Thyroid gland (tissue), 4 donors: ENCODE results near the gene RRP15. TPM values are rescaled to one million over a fixed set of nuclear protein-coding genes. Genes with fewer than 3 reads are reported as not detected.

Experiments
- DNase-seq, 2 donors: peaks; one replicate each; pipeline ENCODE4 v3.0.0-alpha.2; 2019
- H3K27ac ChIP-seq, 3 donors: fragments of 200-600 bp; sonication (generic); 1 replicate in 2 of 3; 2 replicates in 1 of 3; pipeline ENCODE4 v1.5.1; 2016 to 2019; ENCODE audit warnings: mild to moderate bottlenecking in 1 of 3, moderate library complexity in 1 of 3
- H3K27me3 ChIP-seq: fragments of 200-600 bp; sonication (generic); one replicate; pipeline ENCODE4 v1.5.1; 2019
- H3K36me3 ChIP-seq, 2 donors: fragments of 200-600 bp; sonication (generic); one replicate each; pipeline ENCODE4 v1.5.1; 2016 to 2019
- H3K4me1 ChIP-seq, 2 donors: fragments of 200-600 bp; sonication (generic); one replicate each; pipeline ENCODE4 v1.5.1; 2017 to 2019
- H3K4me3 ChIP-seq, 3 donors: fragments of 200-600 bp; sonication (generic); replicated peaks in 1 of 3; 1 replicate in 2 of 3; 2 replicates in 1 of 3; pipeline ENCODE4 v1.5.1; 2016; ENCODE audit warnings: mild to moderate bottlenecking in 1 of 3
- H3K9me3 ChIP-seq: fragments of 200-600 bp; sonication (generic); one replicate; pipeline ENCODE4 v1.5.1; 2017
- CTCF ChIP-seq, 6 experiments: fragments of 200-600 bp in 3 of 6; fragments of 450-650 bp in 3 of 6; sonication (generic) in 3 of 6; IDR thresholded peaks; one replicate each; pipeline ENCODE4 v1.5.1; 2016 to 2019; ENCODE audit warnings: antibody characterized with exemption in 6 of 6, mild to moderate bottlenecking in 2 of 6, inconsistent platforms in 1 of 6, moderate library complexity in 1 of 6
- POLR2A ChIP-seq, 2 donors: fragments of 450-650 bp; IDR thresholded peaks; one replicate each; pipeline ENCODE4 v1.6.1; 2017; ENCODE audit warnings: antibody characterized with exemption in 2 of 2, mild to moderate bottlenecking in 2 of 2, moderate library complexity in 1 of 2
- WGBS, 2 donors: methylation state at CpG; one replicate each; pipeline ENCODE4 v1.1.5; 2017; 5-methylcytosine and 5-hydroxymethylcytosine counted together
- intact Hi-C: fragments of 100-400 bp; cut with DNase I; formaldehyde crosslinking; loops from one replicate; pipeline ENCODE4 v1.15.1; 2023
- total RNA-seq, 4 donors: library from RNA; depleted of rRNA; stranded (reverse); fragments of >200 nt; gene quantifications; one replicate each; pipeline ENCODE4 v1.2.3, GENCODE V29; 2016

Gene RRP15
- total RNA-seq, 4 donors from 2014 or later, result 6.0 to 25.0 (median 9.2) TPM

DNA sequence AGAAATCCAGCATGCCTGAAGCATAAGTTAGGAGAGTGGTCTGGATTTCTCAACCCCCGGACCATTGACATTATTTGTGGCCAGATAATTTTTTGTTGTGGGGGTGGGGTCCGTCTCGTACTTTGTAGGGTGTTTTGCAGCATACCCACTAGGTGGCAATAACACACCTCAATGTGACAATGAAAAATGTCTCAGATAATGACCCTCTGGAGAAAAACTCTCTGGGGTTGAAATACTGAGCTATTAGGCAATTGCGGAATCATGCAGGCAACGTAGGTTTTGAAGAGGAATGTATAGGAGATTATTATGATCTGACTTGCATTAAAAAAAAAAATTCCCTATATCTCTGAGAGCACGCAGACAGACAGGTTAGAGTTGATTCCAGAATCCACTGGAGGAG lies 25.3 kb upstream of the RRP15 start:
- H3K9me3 ChIP-seq, result no peaks in the 10 kb centered on the region

DNA sequence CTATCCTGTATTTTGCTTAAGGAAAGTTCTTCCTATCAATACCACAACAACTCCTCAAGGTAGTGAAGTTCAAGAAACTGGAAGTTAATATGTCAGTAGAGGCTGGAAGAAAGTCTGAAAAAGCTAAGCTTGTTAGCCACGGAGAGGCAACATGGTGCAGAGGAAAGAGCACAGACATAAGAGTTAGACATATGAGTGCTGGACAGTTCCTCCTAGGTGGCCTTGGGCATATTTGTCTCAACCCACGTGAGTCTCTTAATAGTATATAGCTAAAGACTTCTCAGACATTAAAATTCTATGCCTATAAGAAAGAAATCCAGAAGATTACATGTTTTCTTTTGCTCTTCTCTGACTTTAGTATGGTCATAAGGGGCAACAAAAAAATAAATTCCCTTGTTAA lies 22.8 kb upstream of the RRP15 start:
- intact Hi-C loops, result no loop called here
- no peaks in the 10 kb centered on the region for H3K4me1 ChIP-seq
- H3K27me3 ChIP-seq, result no peaks in the 10 kb centered on the region
- no peak for DNase-seq
- TF ChIP-seq POLR2A (IDR thresholded peaks at IDR 0.05) (no peak), CTCF (IDR thresholded peaks at IDR 0.05) (no peak)
- no peak overlapping the region for H3K4me3 ChIP-seq
- 55 to 58% methylated on average over 2 of the region's 2 CpGs for WGBS, 2 donors
- no peaks in the 10 kb centered on the region for H3K9me3 ChIP-seq
- H3K36me3 ChIP-seq, result no peaks in the 10 kb centered on the region
- H3K27ac ChIP-seq, result no peak overlapping the region

More for the DNA sequence above, 25.3 kb upstream of the RRP15 start:
- H3K4me1 ChIP-seq, result no peaks in the 10 kb centered on the region
- 41 to 48% methylated on average over 6 of the region's 6 CpGs for WGBS, 2 donors
- no peak overlapping the region for H3K4me3 ChIP-seq
- TF ChIP-seq POLR2A (IDR thresholded peaks at IDR 0.05) (no peak), CTCF (IDR thresholded peaks at IDR 0.05) (no peak)
- DNase-seq, result no peak
- H3K27ac ChIP-seq, result no peak overlapping the region
- H3K27me3 ChIP-seq, result no peaks in the 10 kb centered on the region
- no peaks in the 10 kb centered on the region for H3K36me3 ChIP-seq
- intact Hi-C loops, result no loop called here

GRCh38 chr1:218266356-218266755 lies 18.7 kb upstream of the RRP15 start:
- intact Hi-C loops, result no loop called here
- TF ChIP-seq POLR2A (IDR thresholded peaks at IDR 0.05) (no peak), CTCF (IDR thresholded peaks at IDR 0.05) (no peak)
- no peaks in the 10 kb centered on the region for H3K4me1 ChIP-seq
- H3K27ac ChIP-seq, result no peak overlapping the region
- no peaks in the 10 kb centered on the region for H3K27me3 ChIP-seq
- H3K36me3 ChIP-seq, result no peaks in the 10 kb centered on the region
- no peak overlapping the region for H3K4me3 ChIP-seq
- no peak for DNase-seq
- WGBS, 2 donors, result 69 to 70% methylated on average over 2 of the region's 2 CpGs
- no peaks in the 10 kb centered on the region for H3K9me3 ChIP-seq

DNA sequence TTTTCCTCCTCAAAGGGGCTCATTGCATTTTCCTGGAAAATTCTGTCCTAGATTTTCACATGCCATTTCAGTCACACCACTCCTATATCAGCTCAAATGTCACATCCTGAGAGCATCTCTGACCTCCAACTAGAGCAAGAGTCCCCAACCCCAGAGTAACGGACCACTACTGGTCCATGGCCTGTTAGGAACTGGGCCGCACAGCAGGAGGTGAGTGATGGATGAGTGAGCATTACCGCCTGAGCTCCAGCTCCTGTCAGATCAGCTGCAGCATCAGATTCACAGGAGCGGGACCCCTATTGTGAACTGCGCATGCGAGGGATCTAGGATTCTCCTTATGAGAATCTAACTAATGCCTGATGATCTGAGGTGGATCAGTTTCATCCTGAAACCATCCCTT lies 12.7 kb upstream of the RRP15 start:
- Histone ChIP-seq H3K36me3 (no peaks in the 10 kb centered on the region), H3K4me1 (no peaks in the 10 kb centered on the region), H3K9me3 (no peaks in the 10 kb centered on the region), H3K27ac (no peak overlapping the region), H3K4me3 (no peak overlapping the region), H3K27me3 (no peaks in the 10 kb centered on the region)
- TF ChIP-seq CTCF (IDR thresholded peaks at IDR 0.05) (no peak), POLR2A (IDR thresholded peaks at IDR 0.05) (no peak)
- intact Hi-C loops, result no loop called here
- WGBS, 2 donors, result 86 to 95% methylated on average over 6 of the region's 6 CpGs
- no peak for DNase-seq

DNA sequence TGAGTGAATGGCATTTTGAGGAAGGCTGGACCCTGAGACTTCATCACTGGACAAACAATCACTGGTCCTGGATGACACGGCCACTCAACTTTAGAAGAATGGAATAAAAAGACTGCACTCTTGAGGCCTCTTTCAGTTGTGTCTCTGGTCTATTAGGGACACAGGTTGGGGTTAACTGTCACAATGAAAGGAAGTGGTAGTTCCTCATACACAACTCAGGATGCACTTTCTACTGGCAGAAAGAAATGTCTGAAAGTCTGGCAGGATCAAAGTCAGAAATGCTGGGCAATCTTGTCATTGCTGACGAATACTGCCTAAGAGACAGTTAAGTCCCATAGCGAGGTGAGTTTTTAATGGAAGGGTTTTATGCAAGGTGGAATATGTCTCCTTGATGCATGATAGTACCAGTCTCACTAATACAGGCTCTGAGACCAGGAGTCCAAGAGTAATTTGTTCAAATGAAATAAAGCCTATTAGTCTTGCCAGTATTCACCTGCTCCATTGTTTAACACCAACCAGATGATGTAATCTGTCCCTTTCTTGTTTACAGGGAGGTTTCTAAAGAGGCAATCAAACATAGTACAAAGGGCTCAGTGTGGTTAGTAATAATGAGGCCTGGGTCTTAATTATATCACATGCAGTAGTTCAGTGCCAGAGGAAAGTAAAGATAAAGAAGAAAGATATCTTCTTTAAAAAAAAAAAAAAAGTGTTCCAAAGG lies 11.2 kb upstream of the RRP15 start:
- no peak for DNase-seq
- no peak for TF ChIP-seq POLR2A (IDR thresholded peaks at IDR 0.05)
- TF ChIP-seq CTCF (IDR thresholded peaks at IDR 0.05), result no peak
- WGBS, 2 donors, result 60 to 77% methylated on average over 3 of the region's 3 CpGs
- H3K9me3 ChIP-seq, result no peaks in the 10 kb centered on the region
- H3K27ac ChIP-seq, result no peak overlapping the region
- no peaks in the 10 kb centered on the region for H3K27me3 ChIP-seq
- intact Hi-C loops, result no loop called here
- no peaks in the 10 kb centered on the region for H3K4me1 ChIP-seq
- H3K36me3 ChIP-seq, result no peaks in the 10 kb centered on the region
- H3K4me3 ChIP-seq, result no peak overlapping the region
